Activated T-cell treated with anti-CD3 and anti-CD28 coated beads for 1 hour (primary cell): ENCODE measurements around the gene MKRN1.
A peak's percentile ranks its signal among the peaks of the same experiment; 100 is the strongest.
"Not testable (repeated sequence)": the region's sequence is repeated elsewhere in the genome, so short reads cannot be mapped to it uniquely, and the experiment has no call there.

Source experiments
- DNase-seq: peaks from one replicate; pipeline ENCODE4 v3.0.0-alpha.2; 2020; ENCODE audit warnings: low read depth

MKRN1 gene

DNA sequence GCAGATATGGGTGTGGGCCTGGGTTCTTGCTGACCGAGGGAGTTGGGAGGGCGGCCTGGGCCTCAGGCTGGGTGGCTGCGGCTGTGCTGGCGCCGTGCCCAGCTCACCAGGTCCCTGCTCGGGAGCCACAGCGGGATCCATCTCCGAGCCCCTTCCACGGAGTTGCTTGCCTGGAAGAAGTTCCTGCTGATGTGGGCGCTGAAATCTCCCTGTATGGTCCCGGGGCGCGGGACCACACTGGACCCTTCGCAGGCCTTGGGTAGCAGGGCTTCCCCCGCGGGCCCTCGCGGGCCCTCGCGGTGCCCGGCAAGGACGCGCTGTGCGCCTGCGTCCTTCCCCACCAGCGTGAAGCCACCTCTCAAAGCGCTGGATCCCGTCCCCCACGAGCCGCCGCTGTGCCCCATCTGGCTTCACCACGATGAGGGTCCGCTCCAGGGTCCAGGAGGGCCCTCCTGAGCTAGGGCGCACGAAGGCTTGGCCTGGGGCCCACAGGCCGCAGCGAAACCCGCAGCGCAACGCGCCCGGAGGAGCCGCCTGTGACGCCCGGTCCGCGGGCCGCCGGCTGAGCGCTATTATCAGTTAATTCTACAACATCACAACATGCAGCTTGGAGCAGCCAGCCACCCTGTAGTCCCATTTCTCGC, 43.9 kb downstream of the MKRN1 start:
- no peak for DNase-seq

DNA sequence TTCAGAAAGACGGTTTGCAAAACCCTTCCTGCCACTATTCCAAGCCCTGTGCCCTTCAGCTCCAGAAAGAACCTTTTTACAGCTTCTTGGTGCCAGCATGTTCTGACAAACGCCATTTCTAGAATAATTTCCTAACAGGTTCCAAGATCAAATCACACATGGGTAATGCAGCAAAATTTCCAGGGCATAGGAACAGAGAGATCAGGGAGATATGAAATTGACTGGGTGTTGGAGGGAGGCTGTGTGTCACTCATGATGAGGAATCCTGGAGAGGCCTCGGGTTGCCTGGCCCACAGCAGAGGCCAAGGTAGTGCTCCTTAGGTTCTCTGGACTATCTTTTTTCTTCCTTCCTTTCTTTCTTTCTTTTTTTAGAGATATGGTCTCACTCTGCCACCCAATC, 45.9 kb downstream of the MKRN1 start:
- no peak for DNase-seq

DNA sequence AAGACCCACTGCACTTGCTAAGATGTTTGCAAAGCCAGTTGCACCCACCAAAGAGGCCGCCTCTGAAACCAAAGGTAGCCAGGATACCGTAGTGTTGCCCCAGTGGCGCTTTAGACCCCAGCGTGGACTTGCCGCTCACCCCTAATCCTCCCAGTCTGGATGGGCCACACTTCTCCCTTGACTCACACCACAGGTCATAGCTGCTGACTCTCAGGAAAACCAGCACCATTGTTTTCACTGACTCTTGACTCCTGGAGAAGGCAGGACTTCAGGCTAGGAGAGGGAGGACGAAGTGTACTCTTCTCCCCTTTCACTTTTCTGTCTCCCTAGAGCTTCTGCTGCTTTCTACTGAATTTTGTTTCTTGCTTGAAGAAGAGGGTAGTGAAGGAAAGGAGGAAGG, 53.2 kb downstream of the MKRN1 start:
- DNase-seq: no peak

DNA sequence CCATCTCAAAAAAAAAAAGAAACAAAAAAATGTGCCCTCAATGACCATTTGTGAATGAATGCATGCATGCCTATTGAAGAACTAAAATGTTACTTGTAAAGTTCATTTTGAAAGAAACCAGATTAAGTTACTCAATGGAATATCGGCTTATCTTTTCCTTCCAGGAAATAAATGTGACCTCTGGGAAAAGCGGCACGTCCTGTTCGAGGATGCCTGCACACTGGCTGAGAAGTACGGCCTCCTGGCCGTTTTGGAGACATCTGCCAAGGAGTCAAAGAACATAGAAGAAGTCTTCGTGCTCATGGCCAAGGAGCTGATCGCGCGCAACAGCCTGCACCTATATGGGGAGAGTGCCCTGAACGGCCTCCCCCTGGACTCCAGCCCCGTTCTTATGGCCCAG, 53.6 kb downstream of the MKRN1 start:
- DNase-seq: no peak

DNA sequence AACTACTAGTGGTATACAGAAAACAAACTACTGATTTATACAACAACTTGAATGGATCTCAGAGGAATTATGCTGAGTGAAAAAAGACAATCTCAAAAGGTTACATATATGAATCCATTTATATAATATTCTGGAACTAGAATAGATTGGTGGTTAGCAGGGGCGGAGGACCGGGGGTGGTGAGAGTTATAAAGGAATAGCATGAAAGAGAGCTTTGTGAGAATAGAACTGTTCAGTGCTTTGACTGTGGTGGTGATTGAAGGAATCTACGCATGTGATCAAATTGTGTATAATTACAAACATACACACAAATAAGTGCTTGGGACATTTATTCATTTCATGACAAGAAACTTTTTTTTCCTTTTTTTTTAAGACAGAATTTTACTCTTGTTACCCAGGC, 55.8 kb downstream of the MKRN1 start:
- DNase-seq: no peak

DNA sequence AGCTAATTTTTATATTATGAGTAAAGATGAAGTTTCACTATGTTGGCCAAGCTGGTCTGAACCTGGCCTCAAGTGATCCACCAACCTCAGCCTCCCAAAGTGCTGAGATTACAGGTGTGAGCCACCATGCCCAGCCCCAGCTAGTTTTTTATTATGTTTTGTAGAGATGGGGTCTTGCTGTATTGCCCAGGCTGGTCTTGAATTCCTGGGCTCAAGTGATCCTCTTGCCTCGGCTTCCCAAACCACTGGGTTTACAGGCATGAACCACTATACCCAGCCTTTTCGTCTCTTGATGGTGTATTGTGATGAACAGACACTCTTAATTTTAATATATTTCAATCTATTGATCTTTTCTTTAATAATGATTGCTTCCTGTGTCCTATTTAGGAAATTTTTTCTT, 57.8 kb downstream of the MKRN1 start:
- DNase-seq: no peak

DNA sequence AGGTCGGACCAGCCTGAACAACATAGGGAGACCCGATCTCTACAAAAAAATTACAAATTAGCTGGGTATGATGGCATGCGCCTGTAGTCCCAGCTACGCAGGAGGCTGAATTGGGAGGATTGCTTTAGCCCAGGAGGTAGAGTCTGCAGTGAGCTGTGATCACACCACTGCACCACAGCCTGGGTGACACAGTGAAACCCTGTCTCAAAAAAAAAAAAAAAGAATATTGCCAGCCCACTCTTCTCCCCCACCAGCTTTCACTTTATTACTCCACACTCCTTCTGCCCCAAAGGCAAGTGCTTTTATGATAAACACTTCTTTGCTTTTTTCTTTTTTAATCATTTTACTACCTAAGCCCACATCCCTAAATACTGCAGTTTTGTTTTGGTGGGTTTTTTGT, 60.7 kb downstream of the MKRN1 start:
- no peak for DNase-seq

DNA sequence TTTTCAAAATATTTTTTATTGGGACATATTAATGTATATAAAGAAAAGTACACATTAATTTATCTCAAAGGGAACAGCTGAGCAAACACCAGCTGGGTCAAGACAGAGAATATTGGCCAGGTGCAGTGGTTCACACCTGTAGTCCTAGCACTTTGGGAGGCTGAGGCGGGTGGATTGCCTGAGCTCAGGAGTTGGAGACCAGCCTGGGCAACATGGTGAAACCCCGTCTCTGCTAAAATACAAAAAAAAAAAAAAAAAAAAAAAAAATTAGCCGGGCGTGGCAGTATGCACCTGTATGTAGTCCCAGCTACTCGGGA, 61.2 kb downstream of the MKRN1 start:
- not testable (repeated sequence) for DNase-seq

DNA sequence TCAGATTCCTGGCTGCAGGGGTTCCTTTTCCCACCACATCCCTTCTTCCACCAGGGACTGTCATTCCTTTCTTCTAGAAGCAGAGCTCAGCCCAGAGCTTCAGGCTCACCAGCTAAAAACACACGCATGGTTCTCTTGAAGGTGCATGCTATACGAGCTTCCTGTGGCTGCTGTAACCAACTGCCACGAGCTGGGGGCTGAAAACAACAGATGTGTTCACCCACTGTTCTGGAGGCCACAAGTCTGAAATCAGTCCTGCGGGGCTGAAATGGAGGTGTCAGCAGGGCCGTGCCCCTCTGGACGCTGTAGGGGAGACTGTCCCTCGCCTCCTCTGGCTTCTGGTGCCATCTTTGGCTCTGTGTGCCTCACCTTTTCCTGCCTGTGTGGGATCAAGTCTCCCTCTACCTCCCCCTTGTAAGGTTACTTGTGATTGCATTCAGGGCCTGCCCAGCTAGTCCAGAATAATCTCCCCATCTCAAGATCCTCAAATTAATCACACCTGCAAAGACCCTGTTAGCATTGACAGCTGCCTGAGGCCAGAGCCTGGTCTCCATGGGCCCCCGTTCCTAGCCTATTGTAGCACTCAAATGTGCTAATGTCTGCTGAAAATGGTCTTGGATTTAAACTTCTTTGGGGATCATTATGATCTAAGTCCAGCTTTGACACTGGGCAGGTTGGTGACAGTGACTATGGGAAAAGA, 61.7 kb downstream of the MKRN1 start:
- DNase-seq: no peak

DNA sequence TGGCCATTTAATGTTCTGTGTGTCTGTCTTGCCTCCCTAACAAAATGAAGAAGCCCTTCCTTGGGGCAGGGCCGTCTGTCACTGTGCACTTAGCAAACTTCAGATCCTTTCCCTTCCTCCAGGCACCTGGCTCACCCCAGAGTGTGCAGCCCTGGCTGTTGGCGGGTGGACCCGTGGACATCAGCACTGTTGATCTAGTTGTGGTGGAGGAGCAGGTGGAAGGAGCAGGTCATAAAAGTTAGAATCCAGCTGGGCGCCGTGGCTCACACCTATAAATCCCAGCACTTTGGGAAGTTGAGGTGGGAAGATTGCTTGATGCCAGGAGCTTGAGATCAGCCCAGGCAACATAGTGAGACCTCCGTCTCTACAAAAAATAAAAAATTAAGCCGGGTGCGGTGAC, 62.7 kb downstream of the MKRN1 start:
- DNase-seq: no peak

DNA sequence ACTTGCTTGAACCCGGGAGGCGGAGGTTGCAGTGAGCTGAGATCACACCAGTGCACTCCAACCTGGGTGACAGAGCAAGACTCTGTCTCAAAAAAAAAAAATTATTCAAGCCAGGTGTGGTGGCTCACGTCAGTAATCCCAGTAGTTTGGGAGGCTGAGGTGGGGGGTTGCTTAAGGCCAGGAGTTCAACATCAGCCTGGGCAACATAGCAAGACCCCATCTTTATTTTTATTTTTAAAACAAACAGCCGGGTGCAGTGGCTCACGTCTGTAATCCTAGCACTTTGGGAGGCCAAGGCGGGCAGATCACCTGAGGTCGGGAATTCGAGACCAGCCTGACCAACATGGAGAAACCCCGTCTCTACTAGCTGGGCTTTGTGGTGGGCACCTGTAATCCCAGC, 63.5 kb downstream of the MKRN1 start:
- not testable (repeated sequence) for DNase-seq

DNA sequence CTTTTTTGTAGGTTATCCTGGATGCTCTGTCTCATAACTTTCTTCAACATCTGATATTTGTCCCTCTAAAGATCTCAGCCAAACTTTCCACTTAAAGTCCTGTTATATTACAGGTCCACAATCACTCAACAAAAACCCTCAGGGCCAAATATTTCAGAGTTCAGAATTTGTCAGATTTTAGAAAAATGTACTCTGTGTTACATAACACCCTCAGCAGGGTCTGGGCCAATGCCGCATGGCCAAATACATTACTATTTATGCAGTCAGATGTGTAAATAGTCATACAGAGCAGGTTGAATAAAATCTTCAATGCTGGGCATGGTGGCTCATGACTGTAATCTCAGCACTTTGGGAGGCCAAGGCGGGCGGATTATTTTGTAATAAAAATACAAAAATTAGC, 63.9 kb downstream of the MKRN1 start:
- no peak for DNase-seq

DNA sequence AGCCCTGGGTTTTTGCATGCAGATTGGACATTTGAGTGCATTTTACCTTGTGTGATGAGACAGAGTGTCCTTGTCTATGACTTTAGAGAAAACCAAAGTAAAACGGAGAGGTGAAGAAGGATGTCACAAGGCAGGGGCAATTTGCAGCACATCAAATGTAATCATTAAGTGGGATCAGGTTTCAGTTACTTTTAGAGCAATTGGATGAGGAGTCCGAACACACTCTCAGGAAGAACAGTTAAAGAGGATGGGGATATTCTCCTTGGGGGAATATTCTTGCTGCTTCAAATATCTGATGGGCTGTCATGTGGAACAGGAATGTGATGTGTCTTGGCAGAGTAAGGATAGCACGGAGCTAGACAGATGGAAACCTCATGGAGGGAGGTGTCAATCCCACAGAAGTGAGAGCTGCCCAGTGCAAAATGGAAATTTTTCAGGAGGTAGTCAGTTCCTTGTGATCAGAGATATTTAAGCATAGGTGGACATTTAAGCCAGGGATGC, 74.7 kb downstream of the MKRN1 start:
- no peak for DNase-seq

DNA sequence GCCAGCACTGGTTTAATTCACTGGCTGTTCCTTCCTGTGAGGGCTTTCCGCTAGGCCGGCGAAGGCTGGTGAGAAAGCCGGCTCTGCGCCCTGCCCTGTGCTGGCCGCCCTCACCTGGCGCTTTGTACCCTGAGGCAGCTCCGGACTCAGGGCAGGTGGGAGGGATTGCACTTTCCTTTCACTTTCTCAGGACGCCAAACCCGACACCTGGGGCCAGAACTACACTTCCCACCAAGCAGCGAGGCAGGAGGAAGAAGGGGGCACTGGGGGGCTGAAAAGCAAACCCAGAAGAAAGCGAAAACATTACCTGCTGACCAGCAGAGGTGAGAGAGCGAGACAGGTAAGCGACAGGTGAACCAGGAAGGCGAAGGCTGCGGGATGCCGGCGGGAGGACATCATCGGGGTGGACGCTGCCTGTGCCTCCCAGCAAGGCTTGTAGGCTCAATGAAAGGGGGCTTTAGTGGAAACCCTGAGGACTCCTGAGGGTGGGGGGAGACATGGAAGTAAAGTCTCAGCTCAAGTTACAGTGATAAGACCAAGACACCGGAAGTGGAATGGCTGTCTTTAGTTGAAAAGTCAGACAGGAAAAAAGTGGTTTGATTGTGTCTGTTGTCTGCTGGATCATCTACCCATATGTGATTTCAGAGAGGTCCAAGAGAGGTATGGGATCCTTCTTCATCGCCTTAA, 75.3 kb downstream of the MKRN1 start, which contains the start of gene RAB19:
Gene RAB19 (plus strand): TSS at position 181 of the 687 bp plus-strand sequence. CDS start 3,589 bp downstream, outside the sequence.
- peak; percentile 40 for DNase-seq
